DMS53 (cell line): ENCODE measurements around the gene TSPEAR.
"Not testable (repeated sequence)": the region's sequence is repeated elsewhere in the genome, so short reads cannot be mapped to it uniquely, and the experiment has no call there.

Experiments
- DNase-seq: peaks from one replicate; lab custom pipeline; 2025; lab: John Stamatoyannopoulos, UW

Gene TSPEAR

DNA sequence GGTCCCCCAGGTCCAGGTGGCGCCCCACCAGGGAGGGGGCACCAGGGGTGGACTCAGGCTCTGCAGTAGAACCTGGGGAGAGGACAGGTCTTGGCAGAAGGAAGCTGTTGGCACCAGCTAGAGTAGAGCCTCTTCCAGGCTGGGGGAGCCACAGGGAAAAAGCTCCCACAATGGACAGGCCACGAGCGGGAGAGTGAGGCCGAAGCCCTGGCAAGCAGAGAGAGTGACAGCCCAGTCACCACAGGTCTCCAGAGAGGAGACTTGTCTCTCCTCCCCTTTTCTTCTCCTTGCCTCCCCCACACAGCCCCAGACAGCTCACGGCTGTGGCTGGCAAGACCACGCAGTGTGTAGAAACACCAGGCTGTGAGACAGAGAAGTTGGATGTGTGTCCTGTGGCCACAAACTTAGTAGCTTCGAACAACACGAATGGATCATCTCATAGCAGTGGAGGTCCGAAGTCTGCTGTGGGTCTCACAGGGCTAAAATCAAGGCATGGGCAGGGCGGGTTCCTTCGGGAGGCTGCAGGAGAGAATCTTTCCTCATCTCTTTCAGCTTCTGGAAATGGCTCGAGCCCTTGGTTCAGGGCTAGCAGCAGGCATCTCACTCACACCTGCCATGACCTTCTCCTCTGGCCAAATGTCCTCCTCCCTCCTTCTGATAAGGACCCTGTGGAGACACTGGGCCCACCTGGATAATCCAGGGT, 60.2 kb downstream of the TSPEAR start:
- no peak for DNase-seq

GRCh38 chr21:44650265-44650972, 61.0 kb downstream of the TSPEAR start:
- DNase-seq, result no peak

GRCh38 chr21:44649521-44650100, 61.8 kb downstream of the TSPEAR start:
- no peak for DNase-seq

- no peak for DNase-seq
These were observed 62.6 kb downstream of the TSPEAR start for GRCh38 chr21:44648557-44649311.

- no peak for DNase-seq
These were observed 64.2 kb downstream of the TSPEAR start for GRCh38 chr21:44647222-44647552.

DNA sequence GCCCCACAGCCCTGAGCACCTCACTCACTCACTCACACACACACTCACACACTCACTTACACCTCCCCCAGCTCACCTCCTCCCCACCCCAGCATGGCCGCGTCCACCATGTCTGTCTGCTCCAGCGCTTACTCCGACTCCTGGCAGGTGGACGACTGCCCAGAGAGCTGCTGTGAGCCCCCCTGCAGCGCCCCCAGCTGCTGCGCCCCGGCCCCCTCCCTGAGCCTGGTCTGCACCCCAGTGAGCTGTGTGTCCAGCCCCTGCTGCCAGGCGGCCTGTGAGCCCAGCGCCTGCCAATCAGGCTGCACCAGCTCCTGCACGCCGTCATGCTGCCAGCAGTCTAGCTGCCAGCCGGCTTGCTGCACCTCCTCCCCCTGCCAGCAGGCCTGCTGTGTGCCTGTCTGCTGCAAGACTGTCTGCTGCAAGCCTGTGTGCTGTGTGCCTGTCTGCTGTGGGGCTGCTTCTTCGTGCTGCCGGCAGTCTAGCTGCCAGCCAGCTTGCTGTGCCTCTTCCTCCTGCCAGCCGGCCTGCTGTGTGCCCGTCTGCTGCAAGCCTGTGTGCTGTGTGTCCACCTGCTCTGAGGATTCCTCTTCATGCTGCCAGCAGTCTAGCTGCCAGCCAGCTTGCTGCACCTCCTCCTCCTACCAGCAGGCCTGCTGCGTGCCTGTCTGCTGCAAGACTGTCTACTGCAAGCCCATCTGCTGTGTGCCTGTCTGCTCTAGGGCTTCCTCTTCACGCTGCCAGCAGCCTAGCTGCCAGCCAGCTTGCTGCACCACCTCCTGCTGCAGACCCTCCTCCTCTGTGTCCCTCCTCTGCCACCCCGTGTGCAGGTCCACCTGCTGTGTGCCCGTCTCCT, 64.8 kb downstream of the TSPEAR start, which contains the start of gene KRTAP10-11:
TSS of gene KRTAP10-11 (plus strand) at position 49 of the 856 bp plus-strand sequence. CDS start at position 94, 45 bp downstream.
- not testable (repeated sequence) for DNase-seq

DNA sequence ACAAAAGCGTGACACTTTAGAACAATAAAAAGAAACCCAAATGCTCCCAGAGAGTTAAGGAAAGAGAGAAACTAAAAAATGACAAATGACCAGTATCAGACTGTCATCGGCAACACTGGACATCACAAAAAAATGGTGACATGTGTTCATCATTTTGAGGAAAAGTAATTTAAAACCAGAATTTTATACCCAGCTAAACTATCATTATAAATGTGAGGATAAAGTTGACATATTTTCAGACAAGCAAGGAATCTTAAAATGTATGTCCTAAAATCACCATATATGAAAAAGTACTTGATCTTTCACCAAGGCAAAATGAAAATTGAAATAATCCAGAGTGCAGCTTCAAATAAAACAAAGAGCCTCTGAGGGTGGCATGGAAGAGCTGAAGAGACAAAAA, 66.5 kb downstream of the TSPEAR start:
- DNase-seq, result no peak

DNA sequence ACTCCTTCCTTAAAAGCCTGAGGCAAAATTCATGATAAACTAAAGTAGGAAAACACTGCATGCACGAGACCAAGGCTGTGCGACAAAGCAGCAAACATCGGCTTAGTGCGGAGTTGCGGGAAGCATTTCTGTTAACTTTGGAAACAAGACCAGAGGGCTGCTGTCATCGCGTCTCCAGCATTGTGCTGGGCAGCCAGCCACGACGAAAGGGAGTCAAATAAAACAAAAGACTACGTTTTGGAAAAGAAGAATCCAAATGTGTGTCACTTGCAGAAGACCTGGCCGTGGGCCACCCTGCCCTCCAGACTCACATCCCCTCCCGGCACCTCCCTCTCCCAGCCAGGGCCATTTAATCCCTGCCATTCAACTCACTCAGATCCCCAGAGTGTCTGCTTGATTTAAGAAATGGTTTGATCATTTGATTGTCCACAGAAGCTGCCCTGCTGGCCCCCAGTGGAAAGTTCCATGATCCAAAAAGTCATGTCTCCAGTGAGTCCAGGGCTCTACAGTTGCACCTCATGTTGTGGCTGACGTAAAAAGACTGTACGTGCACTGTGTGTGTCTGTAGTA, 67.5 kb downstream of the TSPEAR start:
- no peak for DNase-seq

DNA sequence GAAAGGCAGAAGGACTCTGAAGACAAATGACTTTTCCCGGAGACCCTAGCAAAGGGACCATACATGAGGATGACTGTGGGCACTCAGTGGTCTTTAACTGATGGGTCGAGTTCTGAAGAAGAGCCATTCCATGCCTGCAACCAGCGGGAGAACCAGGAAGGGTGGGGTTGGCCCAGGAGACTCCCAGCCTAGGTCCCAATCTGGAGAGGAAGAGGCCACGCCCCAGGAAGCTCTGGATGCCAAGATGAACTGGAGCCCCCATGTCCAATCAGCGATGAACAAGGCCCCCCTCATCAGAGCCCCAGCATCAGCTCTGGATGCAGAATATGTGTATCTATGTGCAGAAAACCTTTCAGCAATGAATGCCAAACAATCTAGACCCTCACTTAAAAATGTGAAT, 70.6 kb downstream of the TSPEAR start:
- DNase-seq, result no peak

GRCh38 chr21:44639331-44639655, 72.1 kb downstream of the TSPEAR start:
- DNase-seq, result no peak

DNA sequence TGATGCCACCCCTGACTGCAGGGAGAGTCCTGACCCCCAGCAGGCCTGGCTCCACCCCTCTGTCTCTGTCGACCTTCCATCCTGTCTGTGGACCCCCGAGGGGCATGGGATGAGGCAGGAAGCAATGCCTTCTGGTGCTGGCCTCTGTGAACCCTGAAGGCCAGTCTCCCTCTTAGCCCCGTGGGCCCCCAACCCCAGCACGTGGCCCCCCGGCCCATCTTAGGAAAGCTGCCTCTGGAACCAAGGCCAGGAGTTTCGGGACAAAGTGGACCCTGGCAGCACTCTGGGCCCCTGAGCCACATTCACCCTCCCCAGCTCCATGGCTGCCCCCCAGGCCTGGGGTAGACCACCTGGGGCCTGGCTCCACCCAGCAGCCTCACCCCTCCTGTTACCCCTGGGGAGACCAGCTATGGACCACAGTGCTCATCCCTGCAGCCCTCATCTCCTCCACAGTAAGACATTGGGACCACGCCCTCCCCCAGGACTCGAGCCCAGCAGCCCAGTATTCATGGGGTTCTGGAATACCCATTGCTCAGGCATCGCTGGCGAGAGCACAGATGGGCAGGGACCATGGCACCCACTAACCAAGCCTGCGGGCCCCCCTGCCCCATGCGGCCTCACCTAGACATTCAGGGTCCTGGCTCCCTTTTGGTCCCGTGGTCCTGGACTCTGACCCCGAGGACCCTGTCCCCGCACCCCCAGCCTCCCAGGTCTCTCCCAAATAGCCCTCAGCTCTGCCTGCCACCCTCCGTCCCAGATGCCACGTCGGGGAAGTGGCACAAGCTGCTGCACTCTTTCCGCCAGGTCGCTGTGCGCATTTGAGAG, 72.7 kb downstream of the TSPEAR start:
- DNase-seq, result not testable (repeated sequence)

GRCh38 chr21:44637851-44638348, 73.5 kb downstream of the TSPEAR start:
- not testable (repeated sequence) for DNase-seq

DNA sequence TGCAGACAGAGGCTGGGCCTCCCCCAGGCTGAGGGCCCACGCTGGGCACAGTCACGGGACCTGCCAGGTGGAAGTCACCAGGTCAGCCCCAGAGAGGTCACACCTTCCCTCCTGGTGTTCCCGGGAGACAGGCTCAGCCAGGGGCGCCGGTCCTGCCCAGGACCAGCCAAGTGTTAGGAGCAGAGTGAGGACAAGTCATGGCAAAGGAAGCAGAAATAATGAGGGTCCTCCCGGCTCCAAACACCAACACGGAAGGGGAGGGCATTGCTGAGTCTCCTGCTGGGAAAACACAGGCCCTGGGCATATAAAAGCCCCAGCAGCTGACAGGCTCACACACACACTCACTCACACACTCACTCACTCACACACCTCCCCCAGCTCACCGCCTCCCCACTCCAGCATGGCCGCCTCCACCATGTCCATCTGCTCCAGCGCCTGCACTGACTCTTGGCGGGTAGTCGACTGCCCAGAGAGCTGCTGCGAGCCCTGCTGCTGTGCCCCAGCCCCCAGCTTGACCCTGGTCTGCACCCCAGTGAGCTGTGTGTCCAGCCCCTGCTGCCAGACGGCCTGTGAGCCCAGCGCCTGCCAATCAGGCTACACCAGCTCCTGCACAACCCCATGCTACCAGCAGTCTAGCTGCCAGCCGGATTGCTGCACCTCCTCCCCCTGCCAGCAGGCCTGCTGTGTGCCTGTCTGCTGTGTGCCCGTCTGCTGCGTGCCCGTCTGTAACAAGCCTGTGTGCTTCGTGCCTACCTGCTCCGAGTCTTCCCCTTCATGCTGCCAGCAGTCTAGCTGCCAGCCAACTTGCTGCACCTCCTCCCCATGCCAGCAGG, 74.1 kb downstream of the TSPEAR start, which contains the start of gene KRTAP10-10:
TSS of gene KRTAP10-10 (plus strand) at position 339 of the 833 bp plus-strand sequence. CDS start at position 401, 62 bp downstream.
- DNase-seq, result no peak

DNA sequence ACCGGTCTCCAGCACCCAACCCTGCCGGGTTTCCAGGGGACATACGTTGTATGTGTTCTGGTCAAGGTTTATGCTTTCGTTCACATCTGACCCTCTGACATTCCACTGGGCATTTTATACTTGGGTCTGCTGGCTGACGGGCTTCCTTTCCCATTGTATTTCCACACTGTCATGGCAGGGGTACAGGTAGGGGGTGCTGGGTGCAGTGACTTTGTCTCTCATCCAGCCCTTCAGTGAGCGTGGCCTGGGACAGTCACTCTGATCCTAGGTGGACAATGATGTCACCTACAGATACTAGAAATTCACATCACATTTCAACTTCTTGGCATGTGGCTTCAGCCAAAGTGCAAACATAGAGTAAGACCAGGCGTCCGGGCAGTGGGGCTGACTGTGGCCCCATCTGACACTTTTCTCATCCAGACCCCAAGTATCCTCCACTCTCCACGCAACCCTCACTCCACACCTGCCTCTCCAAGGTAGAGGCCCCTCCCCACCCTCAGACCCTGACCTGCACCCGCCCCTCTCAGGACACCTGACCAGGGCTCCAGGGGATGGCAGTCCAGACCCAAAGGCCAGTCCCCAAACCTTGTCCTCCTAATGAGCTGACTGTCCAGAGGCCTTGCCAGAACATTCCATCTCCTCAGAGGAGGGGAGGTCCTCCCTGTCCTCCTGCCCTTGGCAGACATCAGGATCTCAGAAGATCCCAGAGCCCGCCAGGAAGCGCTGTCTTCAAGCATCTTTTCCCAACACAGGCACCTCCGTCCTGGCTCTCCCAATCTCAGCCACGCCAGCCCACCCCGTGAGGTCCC, 75.0 kb downstream of the TSPEAR start:
- DNase-seq, result no peak

- no peak for DNase-seq
These were observed 79.3 kb downstream of the TSPEAR start for GRCh38 chr21:44632067-44632466.

- DNase-seq, result no peak
These were observed 80.9 kb downstream of the TSPEAR start for GRCh38 chr21:44630440-44630839.

GRCh38 chr21:44628707-44629391, 82.5 kb downstream of the TSPEAR start:
- no peak for DNase-seq

DNA sequence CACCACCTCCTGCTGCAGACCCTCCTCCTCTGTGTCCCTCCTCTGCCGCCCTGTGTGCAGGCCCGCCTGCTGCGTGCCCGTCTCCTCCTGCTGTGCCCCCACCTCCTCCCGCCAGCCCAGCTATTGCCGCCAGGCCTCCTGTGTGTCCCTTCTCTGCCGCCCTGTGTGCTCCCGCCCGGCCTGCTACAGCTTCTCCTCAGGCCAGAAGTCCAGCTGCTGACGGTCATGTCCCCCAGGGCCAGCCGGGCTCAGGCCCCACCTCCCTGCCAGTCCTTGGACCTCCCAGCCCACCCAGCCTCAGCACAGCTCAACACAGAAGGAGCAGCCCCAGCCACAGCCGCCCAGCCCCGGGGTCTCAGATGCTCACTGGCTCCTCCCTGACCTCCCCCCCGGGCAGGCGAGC, 83.5 kb downstream of the TSPEAR start:
- DNase-seq, result not testable (repeated sequence)
